ENCODE results near the gene PEAK1. TPM values are rescaled to one million over a fixed set of nuclear protein-coding genes. Genes with fewer than 3 reads are reported as not detected.

PEAK1 gene
- total and polyA plus RNA-seq, 2 experiments from 2014 or later = 7.8 to 34.1 TPM

DNA sequence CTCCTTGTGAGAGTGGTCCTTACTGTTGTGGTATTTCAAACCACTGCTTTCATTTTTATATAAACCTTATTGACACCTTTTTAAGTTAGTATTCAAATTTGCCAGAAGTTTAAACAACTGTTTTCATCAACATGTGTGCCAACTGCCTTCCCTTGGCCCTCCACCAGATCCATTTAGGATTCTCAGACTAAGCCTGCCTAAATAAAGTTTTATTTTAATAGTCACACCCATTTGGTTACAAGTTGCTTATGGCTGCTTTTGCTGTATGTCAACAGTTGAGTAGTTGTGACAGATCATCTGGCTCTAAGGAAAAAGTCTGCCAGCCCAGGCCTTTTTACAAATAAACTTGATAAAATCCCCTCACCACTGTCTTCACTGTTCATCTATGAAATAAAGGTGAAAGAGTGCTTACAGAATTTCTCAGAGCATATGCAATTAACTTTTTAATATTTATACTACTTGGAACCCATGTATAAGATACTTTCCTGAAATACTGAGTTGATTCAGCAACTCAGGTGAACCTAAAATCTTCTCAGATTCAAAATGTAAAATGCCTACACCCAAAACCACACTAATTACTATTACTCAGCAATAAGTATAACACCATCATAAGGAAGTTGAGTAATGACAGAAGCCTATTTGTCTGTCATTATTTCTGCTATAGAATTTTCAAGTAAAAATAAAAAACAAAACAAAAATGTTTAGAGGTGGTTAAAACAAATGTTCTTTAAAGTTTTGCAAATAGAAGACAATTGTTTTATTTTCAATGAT is 35.1 kb downstream of the PEAK1 start:
- H3K4me1 ChIP-seq (ENCODE audit: insufficient read depth) = peaks cover 7% of the 10 kb centered on the region; the same call in 1 of the 2 replicates
- ATAC-seq (no peak), DNase-seq (ENCODE audit: low spot score) (no peak)
- no peaks in the 10 kb centered on the region for H3K9me3 Mint-ChIP-seq
- no peaks in the 10 kb centered on the region for H3F3A ChIP-seq (replicated peaks; ENCODE audit: low read depth)
- H3K27ac ChIP-seq (ENCODE audit: low read depth) = no peak overlapping the region
- no peak overlapping the region for H2AFZ ChIP-seq
- no peaks in the 10 kb centered on the region for H3K36me3 ChIP-seq (ENCODE audit: insufficient read depth)
- peaks cover 2% of the 10 kb centered on the region for H3K27me3 Mint-ChIP-seq (ENCODE audit: insufficient read depth, low read depth, poor library complexity)
- no peaks in the 10 kb centered on the region for H3K27me3 ChIP-seq (ENCODE audit: insufficient read depth)
- TF ChIP-seq STAT1 (IDR thresholded peaks at IDR 0.05; ENCODE audit: unreplicated experiment) (no peak), EZH2phosphoT487 (IDR thresholded peaks at IDR 0.05; ENCODE audit: unreplicated experiment) (no peak), NANOG (IDR thresholded peaks at IDR 0.05; ENCODE audit: borderline replicate concordance) (no peak), JUNB (IDR thresholded peaks at IDR 0.05; ENCODE audit: unreplicated experiment) (no peak), ZNF462 (CRISPR knock-in tag; IDR thresholded peaks at IDR 0.05) (no peak), ZNF331 (CRISPR knock-in tag; IDR thresholded peaks at IDR 0.05; ENCODE audit: low read depth) (no peak), CREB1 (CRISPR knock-in tag; IDR thresholded peaks at IDR 0.05; ENCODE audit: low read depth) (no peak)
- no peak overlapping the region for H3K4me2 ChIP-seq
- no peaks in the 10 kb centered on the region for H3K36me3 Mint-ChIP-seq (ENCODE audit: low read depth)
- peaks cover 27% of the 10 kb centered on the region; the same call in 2 of the 3 replicates for H3K4me1 Mint-ChIP-seq
- peaks cover 57% of the 10 kb centered on the region for H3K79me2 ChIP-seq (replicated peaks; ENCODE audit: insufficient read depth)
- H3K4me3 ChIP-seq = no peak overlapping the region
- H3K27ac Mint-ChIP-seq = no peak overlapping the region
- no peaks in the 10 kb centered on the region; the same call in 1 of the 2 replicates for H4K20me1 ChIP-seq (replicated peaks; ENCODE audit: insufficient read depth)
- H3K4me3 Mint-ChIP-seq = no peak overlapping the region
- H3K9me2 ChIP-seq (ENCODE audit: insufficient read depth) = no peaks in the 10 kb centered on the region
